Caco-2 (cell line): ENCODE data around the gene OVOL1. TPM values are rescaled to one million over a fixed set of nuclear protein-coding genes. Genes with fewer than 3 reads are reported as not detected.

Experiments
- BruUV-seq: library from RNA; stranded (reverse); fragments of 400-500 nt; replicated peaks from 2 replicates; lab custom pipeline; 2021; lab: Mats Ljungman, UMichigan
- CTCF ChIA-PET: fragments of 300-600 bp; sonication (Branson Sonifier 250); formaldehyde crosslinking; loops from one replicate; lab custom pipeline; 2022; ENCODE audit warnings: antibody characterized with exemption; lab: Charles Lee
- POLR2A ChIA-PET: fragments of 300-600 bp; sonication (Branson Sonifier 250); formaldehyde crosslinking; loops from one replicate; lab custom pipeline; 2022; ENCODE audit warnings: antibody characterized with exemption; lab: Charles Lee
- DNase-seq, 2 experiments: peaks; one replicate each; pipeline versions ENCODE4 v3.0.0 to v3.0.0-alpha.2; 2020 to 2022
- H3K27me3 ChIP-seq: replicated peaks from 2 replicates; pipeline ENCODE4 v1.6.0; 2011; ENCODE audit warnings: low read length; ENCODE audit not compliant: control insufficient read depth, insufficient read depth
- H3K36me3 ChIP-seq: 2 replicates; pipeline ENCODE4 v1.5.1; 2011; ENCODE audit warnings: low read length; ENCODE audit not compliant: control insufficient read depth, insufficient read depth
- H3K4me1 ChIP-seq: fragments of 250-450 bp; sonication (Bioruptor Pico); 2 replicates; pipeline ENCODE4 v1.5.1; 2020; ENCODE audit warnings: mild to moderate bottlenecking
- H3K4me3 ChIP-seq: 2 replicates; pipeline ENCODE4 v1.5.1; 2011; ENCODE audit warnings: low read depth, mild to moderate bottlenecking, control low read depth, low read length
- H3K9me3 ChIP-seq: fragments of 250-450 bp; sonication (Bioruptor Pico); 2 replicates; pipeline ENCODE4 v1.5.1; 2020; ENCODE audit warnings: mild to moderate bottlenecking, moderate library complexity
- H3K27ac Mint-ChIP-seq: one replicate; pipeline ENCODE4 v1.8.0; 2022; ENCODE audit warnings: mixed read lengths; ENCODE audit not compliant: unreplicated experiment
- H3K27me3 Mint-ChIP-seq: one replicate; pipeline ENCODE4 v1.8.0; 2022; ENCODE audit warnings: mixed read lengths; ENCODE audit not compliant: insufficient read depth, unreplicated experiment
- H3K36me3 Mint-ChIP-seq: one replicate; pipeline ENCODE4 v1.8.0; 2022; ENCODE audit warnings: mild to moderate bottlenecking, mixed read lengths; ENCODE audit not compliant: insufficient read depth, unreplicated experiment
- H3K4me1 Mint-ChIP-seq: one replicate; pipeline ENCODE4 v1.8.0; 2022; ENCODE audit warnings: low read depth, mixed read lengths; ENCODE audit not compliant: unreplicated experiment
- H3K4me3 Mint-ChIP-seq: one replicate; pipeline ENCODE4 v1.8.0; 2022; ENCODE audit warnings: mild to moderate bottlenecking, moderate library complexity, mixed read lengths; ENCODE audit not compliant: unreplicated experiment
- H3K9me3 Mint-ChIP-seq: one replicate; pipeline ENCODE4 v1.8.0; 2022; ENCODE audit warnings: mixed read lengths; ENCODE audit not compliant: unreplicated experiment
- intact Hi-C: fragments of 100-400 bp; cut with micrococcal nuclease; formaldehyde crosslinking; loops from one replicate; pipeline ENCODE4 v1.10.0; 2022; ENCODE audit not compliant: unreplicated experiment
- total RNA-seq: library from RNA; stranded (reverse); gene quantifications from 2 replicates; pipeline ENCODE4 v1.2.3, GENCODE V29; 2022
- TF ChIP-seq, protein P1 (sequence below), 2 experiments: fragments of 200-600 bp in 1 of 2; IDR thresholded peaks; 1 replicate in 1 of 2; 2 replicates in 1 of 2; pipeline versions ENCODE4 v1.5.1 to v1.8.0; 2011 to 2022; ENCODE audit warnings: antibody characterized with exemption in 1 of 2, control low read depth in 1 of 2, inconsistent platforms in 1 of 2, low read depth in 1 of 2, low read length in 1 of 2, mild to moderate bottlenecking in 1 of 2, moderate library complexity in 1 of 2; ENCODE audit not compliant: insufficient read depth in 1 of 2, severe bottlenecking in 1 of 2, unreplicated experiment in 1 of 2

OVOL1 gene
- total RNA-seq, 1 experiment from 2014 or later: 21.2 TPM

DNA sequence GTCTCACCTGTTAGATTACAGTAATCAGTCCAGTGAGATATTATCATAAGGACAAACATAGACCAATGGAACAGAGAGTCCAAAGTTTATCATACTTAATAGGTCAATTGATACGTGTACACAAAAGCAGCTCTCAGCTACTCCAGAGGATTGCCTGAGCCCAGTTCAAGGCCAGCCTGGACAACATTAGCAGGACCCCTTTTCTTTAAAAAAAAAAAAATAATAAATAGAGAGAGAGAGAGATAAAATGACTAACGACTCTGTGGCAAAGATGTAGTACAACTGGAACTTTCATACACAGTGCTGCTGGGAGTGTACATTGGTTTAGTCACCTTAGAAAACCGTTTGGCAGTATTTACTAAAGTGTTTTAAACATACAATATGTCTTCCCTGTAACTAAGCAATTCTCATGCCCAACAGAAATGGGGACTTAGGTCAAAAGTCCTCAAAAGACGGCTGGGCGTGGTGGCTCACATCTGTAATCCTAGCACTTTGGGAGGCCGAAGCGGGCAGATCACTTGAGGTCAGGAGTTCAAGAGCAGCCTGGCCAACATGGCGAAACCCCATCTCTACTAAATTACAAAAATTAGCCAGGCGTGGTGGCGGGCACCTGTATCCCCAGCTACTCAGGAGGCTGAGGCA, 57.5 kb downstream of the OVOL1 start:
- H3K9me3 ChIP-seq: no peaks in the 10 kb centered on the region
- BruUV-seq: no TSS peak
- H3K4me1 ChIP-seq: peaks cover 24% of the 10 kb centered on the region
- ChIA-PET POLR2A (interaction anchor here (0.6 to 1.3 kb wide), 6 partner anchors 12 to 228 kb away, joined by 3 to 10 read pairs (median 6); partner anchors contain the start of gene MUS81), CTCF (interaction anchor here (0.5 to 2.3 kb wide), 10 partner anchors 13 to 569 kb away, joined by 3 to 19 read pairs (median 4); partner anchors contain the start of genes FIBP and MUS81)
- intact Hi-C loops: no loop called here
- no peak for DNase-seq
- Mint-ChIP-seq H3K4me1 (peaks cover 15% of the 10 kb centered on the region), H3K9me3 (no peaks in the 10 kb centered on the region), H3K27me3 (no peaks in the 10 kb centered on the region), H3K27ac (peak overlapping the region; percentile 45), H3K36me3 (peaks cover 20% of the 10 kb centered on the region), H3K4me3 (no peak overlapping the region)
- TF ChIP-seq, protein P1, sequence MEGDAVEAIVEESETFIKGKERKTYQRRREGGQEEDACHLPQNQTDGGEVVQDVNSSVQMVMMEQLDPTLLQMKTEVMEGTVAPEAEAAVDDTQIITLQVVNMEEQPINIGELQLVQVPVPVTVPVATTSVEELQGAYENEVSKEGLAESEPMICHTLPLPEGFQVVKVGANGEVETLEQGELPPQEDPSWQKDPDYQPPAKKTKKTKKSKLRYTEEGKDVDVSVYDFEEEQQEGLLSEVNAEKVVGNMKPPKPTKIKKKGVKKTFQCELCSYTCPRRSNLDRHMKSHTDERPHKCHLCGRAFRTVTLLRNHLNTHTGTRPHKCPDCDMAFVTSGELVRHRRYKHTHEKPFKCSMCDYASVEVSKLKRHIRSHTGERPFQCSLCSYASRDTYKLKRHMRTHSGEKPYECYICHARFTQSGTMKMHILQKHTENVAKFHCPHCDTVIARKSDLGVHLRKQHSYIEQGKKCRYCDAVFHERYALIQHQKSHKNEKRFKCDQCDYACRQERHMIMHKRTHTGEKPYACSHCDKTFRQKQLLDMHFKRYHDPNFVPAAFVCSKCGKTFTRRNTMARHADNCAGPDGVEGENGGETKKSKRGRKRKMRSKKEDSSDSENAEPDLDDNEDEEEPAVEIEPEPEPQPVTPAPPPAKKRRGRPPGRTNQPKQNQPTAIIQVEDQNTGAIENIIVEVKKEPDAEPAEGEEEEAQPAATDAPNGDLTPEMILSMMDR (IDR thresholded peaks at IDR 0.05; ENCODE audit: insufficient read depth in 1 of 2, low read depth in 1 of 2, low read length in 1 of 2, severe bottlenecking in 1 of 2, unreplicated experiment in 1 of 2): no peak
- H3K27me3 ChIP-seq: no peaks in the 10 kb centered on the region
- no peak overlapping the region for H3K4me3 ChIP-seq
- H3K36me3 ChIP-seq: no peaks in the 10 kb centered on the region

Other genes with a start within 250 kb of the OVOL1 start
- 87.2 and 91.2 TPM in 2 replicates for gene LTBP3, start 228.7 kb upstream of the OVOL1 start, total RNA-seq
- gene ZNRD2, start 216.6 kb upstream of the OVOL1 start, total RNA-seq: 52.9 and 53.9 TPM in 2 replicates
- 24.0 and 26.9 TPM in 2 replicates for gene FAM89B, start 214.5 kb upstream of the OVOL1 start, total RNA-seq
- gene EHBP1L1, start 211.0 kb upstream of the OVOL1 start, total RNA-seq: 19.2 and 19.6 TPM in 2 replicates
- gene KCNK7, start 191.3 kb upstream of the OVOL1 start, total RNA-seq: 0.39 and 0.49 TPM in 2 replicates
- 80.5 and 89.2 TPM in 2 replicates for gene MAP3K11, start 172.8 kb upstream of the OVOL1 start, total RNA-seq
- 52.7 and 52.8 TPM in 2 replicates for gene PCNX3, start 171.3 kb upstream of the OVOL1 start, total RNA-seq
- gene SIPA1, start 149.0 kb upstream of the OVOL1 start, total RNA-seq: 30.5 and 35.1 TPM in 2 replicates
- 51.2 and 54.9 TPM in 2 replicates for gene RELA, start 124.1 kb upstream of the OVOL1 start, total RNA-seq
- 60.2 and 70.1 TPM in 2 replicates for gene KAT5, start 74.8 kb upstream of the OVOL1 start, total RNA-seq
- 66.7 and 76.4 TPM in 2 replicates for gene RNASEH2C, start 66.3 kb upstream of the OVOL1 start, total RNA-seq
- 18.2 and 19.3 TPM in 2 replicates for gene AP5B1, start 6.1 kb upstream of the OVOL1 start, total RNA-seq
- not detected in 2 replicates for gene SNX32, start 46.9 kb downstream of the OVOL1 start, total RNA-seq
- gene CFL1, start 71.1 kb downstream of the OVOL1 start, total RNA-seq: 960 and 1,056 TPM in 2 replicates
- 74.1 and 74.6 TPM in 2 replicates for gene MUS81, start 73.4 kb downstream of the OVOL1 start, total RNA-seq
- 1.3 and 1.4 TPM in 2 replicates for gene EFEMP2, start 85.7 kb downstream of the OVOL1 start, total RNA-seq
- gene CTSW, start 92.8 kb downstream of the OVOL1 start, total RNA-seq: not detected in 2 replicates
- gene FIBP, start 101.4 kb downstream of the OVOL1 start, total RNA-seq: 56.8 and 61.5 TPM in 2 replicates
- 13.3 and 14.7 TPM in 2 replicates for gene CCDC85B, start 103.6 kb downstream of the OVOL1 start, total RNA-seq
- 2.7 and 3.9 TPM in 2 replicates for gene FOSL1, start 113.3 kb downstream of the OVOL1 start, total RNA-seq
- gene C11orf68, start 132.0 kb downstream of the OVOL1 start, total RNA-seq: 19.7 and 20.1 TPM in 2 replicates
- 91.0 and 93.1 TPM in 2 replicates for gene DRAP1, start 132.4 kb downstream of the OVOL1 start, total RNA-seq
- gene TSGA10IP, start 158.4 kb downstream of the OVOL1 start, total RNA-seq: 0.79 TPM in 1 of 2 replicates, not detected in the other
- gene SART1, start 174.7 kb downstream of the OVOL1 start, total RNA-seq: 78.0 and 84.5 TPM in 2 replicates
- 51.2 and 55.3 TPM in 2 replicates for gene EIF1AD, start 215.1 kb downstream of the OVOL1 start, total RNA-seq
- 295 and 300 TPM in 2 replicates for gene BANF1, start 215.4 kb downstream of the OVOL1 start, total RNA-seq
- gene CST6, start 224.9 kb downstream of the OVOL1 start, total RNA-seq: not detected in 2 replicates
- not detected in 2 replicates for gene CATSPER1, start 239.4 kb downstream of the OVOL1 start, total RNA-seq